GM12892 (cell line): Measurements from ENCODE around the gene RBCK1.
"Not testable (repeated sequence)": the region's sequence is repeated elsewhere in the genome, so short reads cannot be mapped to it uniquely, and the experiment has no call there.

ENCODE experiments used
- DNase-seq: peaks from one replicate; pipeline ENCODE4 v3.0.0; 2011; ENCODE audit not compliant: insufficient read length
- FAIRE-seq: peaks from 2 replicates; lab custom pipeline; 2011; peaks lifted over from hg19 to GRCh38; lab: Jason Lieb, UNC
- POLR2A ChIP-seq: IDR thresholded peaks from 2 replicates; pipeline ENCODE4 v1.6.1; 2011; ENCODE audit warnings: low read depth, low read length, control low read depth
- POLR2AphosphoS5 ChIP-seq: IDR thresholded peaks from 2 replicates; pipeline ENCODE4 v1.6.1; 2011; ENCODE audit warnings: low read depth, low read length, control low read depth
- TAF1 ChIP-seq: IDR thresholded peaks from 2 replicates; pipeline ENCODE4 v1.6.1; 2011; ENCODE audit warnings: low read depth, mild to moderate bottlenecking, control low read depth, low read length, borderline replicate concordance

Gene RBCK1

GRCh38 chr20:460180-460579, 52.1 kb downstream of the RBCK1 start:
- TF ChIP-seq POLR2A: no peak
- FAIRE-seq (no peak), DNase-seq (no peak)

- no peak for DNase-seq
- no peak for FAIRE-seq
- TF ChIP-seq POLR2AphosphoS5 (no peak), TAF1 (no peak)
Measured at GRCh38 chr20:460707-461106, 52.6 kb downstream of the RBCK1 start.

- DNase-seq (no peak), FAIRE-seq (peak; percentile 46)
- no peak for TF ChIP-seq POLR2A
- TF ChIP-seq POLR2AphosphoS5: no peak
- TF ChIP-seq TAF1: 0 out of 2 replicates have a peak, but pooled peaks have one; percentile 3
Measured at GRCh38 chr20:461254-462198, 53.4 kb downstream of the RBCK1 start.

- peak; percentile 84 for DNase-seq
- FAIRE-seq: peak; percentile 97
- 0 out of 2 replicates have a peak, but pooled peaks have one; percentile 0 for TF ChIP-seq TAF1
- TF ChIP-seq POLR2AphosphoS5: no peak
- peak; percentile 83; the same call in 1 of the 2 replicates for TF ChIP-seq POLR2A
Measured at GRCh38 chr20:462199-462991, 54.3 kb downstream of the RBCK1 start, which contains the start of gene TBC1D20. TBC1D20 (minus strand) TSS chr20:462533; CDS start chr20:462405, 128 bp downstream.

GRCh38 chr20:467755-468154, 59.7 kb downstream of the RBCK1 start:
- no peak for TF ChIP-seq POLR2AphosphoS5
- no peak for TF ChIP-seq TAF1
- no peak for TF ChIP-seq POLR2A
- DNase-seq (no peak), FAIRE-seq (no peak)

GRCh38 chr20:469746-470490, 61.8 kb downstream of the RBCK1 start:
- FAIRE-seq (no peak), DNase-seq (no peak)
- TF ChIP-seq POLR2AphosphoS5: no peak
- no peak for TF ChIP-seq POLR2A
- TF ChIP-seq TAF1: no peak

GRCh38 chr20:472137-472846, 64.2 kb downstream of the RBCK1 start:
- FAIRE-seq (no peak), DNase-seq (no peak)
- no peak for TF ChIP-seq TAF1

GRCh38 chr20:472889-473292, 64.8 kb downstream of the RBCK1 start:
- TF ChIP-seq POLR2A (no peak), TAF1 (no peak), POLR2AphosphoS5 (no peak)
- FAIRE-seq (no peak), DNase-seq (no peak)

- no peak for DNase-seq
- TF ChIP-seq POLR2AphosphoS5 (no peak), POLR2A (no peak), TAF1 (no peak)
- no peak for FAIRE-seq
Measured at GRCh38 chr20:474581-474980, 66.5 kb downstream of the RBCK1 start.

- no peak for TF ChIP-seq POLR2AphosphoS5
- TF ChIP-seq TAF1: no peak
- DNase-seq (no peak), FAIRE-seq (no peak)
Measured at GRCh38 chr20:475463-476357, 67.6 kb downstream of the RBCK1 start.

GRCh38 chr20:476561-477249, 68.6 kb downstream of the RBCK1 start:
- FAIRE-seq, DNase-seq: not testable (repeated sequence)
